Measurements from ENCODE around the gene ZFP91.

Gene ZFP91

DNA sequence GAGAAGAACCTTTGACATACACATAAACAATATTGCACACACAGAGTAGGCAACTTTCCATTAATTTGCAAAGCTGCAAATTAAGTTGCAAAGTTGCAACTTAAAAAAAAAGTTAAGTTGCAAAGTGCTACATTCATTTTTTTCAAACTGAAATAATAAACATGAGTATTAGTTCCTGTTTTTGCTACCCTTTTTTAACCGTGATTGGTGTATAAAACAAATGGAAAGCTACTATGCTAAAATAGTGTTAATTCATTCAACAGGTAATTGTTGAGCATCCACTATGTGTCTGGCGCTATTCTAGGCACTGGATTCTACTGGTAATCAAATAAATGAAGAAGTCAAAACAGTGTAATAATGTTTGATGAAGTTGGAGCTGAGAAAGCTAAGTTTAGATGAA, 8.1 kb downstream of the ZFP91 start:
- DNase-seq = no peak

DNA sequence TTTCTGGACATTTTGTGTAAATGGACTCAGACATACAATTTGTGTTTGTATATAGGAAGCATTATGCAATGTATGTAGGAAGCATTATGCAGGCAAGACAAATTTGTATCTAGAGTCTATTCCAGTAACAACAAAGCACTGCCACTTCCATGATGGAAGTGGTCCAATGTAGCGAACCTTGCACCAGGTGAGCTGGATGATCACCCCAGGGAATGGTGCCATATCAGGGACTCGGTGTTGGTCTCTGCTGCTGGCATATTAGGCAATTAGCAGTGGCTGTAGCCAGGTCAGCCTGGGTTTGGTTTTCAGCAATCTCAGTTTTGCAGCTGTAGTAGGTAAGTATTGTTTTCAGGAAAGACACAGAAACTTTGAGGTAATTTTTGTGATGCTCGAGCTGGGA, 12.8 kb downstream of the ZFP91 start:
- no peak for DNase-seq

DNA sequence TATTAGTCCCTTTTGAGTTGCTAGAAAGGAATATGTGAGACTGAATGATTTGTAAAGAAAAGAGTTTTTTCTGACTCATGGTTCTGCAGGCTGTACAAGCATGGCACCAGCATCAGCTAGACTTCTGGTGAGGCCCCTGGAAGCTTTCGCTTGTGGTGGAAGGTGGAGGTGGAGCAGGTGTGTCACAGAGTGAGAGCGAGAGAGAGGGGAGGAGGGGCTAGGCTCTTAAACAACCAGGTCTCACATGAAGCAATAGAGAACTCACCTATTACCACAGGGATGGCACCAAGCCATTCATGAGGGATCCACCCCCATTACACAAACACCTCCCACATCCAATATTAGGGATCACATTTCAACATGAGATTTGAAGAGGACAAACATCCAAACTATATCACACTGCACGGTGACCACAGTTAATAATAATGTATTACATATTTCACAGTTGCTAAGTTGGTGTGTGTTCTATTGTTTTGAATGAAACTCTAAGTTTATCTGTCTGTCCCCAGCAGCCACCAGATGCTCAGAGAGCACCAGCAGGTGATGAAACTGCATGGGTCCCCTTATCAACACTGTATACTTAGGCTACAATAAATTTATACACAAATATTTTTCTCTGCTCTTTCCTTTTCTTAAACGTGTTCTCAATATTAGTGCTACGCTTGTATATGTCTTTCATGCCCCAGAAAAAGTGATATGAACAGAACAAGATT, 14.1 kb downstream of the ZFP91 start:
- DNase-seq = peak; percentile 70

DNA sequence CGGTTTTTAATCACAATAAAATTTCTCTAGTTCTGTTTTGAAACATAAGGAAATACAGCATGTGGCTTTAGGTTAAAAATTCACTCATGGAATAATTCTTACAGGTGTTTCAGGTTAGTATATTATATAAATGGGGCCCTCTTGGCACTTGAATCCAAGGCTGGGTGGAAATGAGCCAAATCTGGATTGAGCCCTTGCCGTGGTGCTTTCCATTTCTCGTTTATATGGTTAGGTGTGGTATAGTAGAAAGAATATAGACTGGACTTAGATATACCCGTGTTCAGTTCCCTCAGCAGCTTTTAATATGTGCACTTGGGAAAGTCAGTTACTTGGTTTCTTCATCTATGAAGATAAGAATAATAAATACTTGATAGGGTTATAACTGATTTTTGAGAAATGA, 16.0 kb downstream of the ZFP91 start:
- no peak for DNase-seq

DNA sequence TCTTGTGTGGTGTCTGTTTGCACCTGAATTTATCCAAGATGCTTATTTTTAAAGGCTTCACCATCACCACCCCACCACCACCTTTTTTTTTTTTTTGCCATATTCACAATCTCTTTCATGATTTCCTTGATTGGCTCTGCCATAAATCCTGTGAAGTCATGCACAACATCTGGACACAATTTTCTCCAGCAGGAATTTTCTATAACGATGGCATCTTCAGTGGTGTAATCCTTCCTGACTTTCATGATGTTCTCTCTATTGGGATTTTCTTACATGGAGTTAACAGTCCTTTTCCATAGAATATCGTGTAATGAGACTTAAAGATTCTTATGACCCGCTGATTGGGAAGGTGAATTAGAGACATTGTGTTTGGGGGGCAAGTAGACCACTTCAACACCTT, 17.8 kb downstream of the ZFP91 start:
- no peak for DNase-seq

DNA sequence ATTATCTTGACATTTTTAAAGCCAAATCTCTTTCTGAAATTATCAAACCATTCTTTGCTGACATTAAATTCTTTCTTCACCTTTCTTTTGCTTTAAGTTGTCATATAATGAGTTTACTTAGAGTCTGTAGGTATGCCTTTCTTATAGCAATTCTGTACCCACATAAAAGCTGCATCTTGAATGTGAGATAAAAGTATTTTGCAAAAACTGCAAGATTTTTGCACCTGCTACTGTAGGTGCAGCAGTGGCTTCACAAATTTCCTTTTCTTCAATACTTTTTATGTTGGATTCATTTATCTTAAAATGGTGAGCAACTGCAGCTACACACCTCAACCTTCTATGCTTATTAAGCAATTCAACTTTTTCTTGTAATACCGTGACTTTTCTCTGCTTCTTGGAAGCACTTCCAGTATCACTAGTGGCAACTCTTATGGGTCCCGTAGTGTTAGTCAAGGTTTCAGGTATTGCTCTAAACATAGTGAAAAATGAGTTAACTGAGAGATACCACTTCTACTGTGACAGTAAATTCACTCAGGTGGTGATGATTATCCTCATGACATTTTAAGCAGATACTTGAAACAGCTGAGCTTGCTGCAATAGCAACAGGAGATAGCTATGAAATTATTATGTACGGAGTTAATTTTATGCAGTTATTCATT, 18.8 kb downstream of the ZFP91 start:
- DNase-seq = no peak

DNA sequence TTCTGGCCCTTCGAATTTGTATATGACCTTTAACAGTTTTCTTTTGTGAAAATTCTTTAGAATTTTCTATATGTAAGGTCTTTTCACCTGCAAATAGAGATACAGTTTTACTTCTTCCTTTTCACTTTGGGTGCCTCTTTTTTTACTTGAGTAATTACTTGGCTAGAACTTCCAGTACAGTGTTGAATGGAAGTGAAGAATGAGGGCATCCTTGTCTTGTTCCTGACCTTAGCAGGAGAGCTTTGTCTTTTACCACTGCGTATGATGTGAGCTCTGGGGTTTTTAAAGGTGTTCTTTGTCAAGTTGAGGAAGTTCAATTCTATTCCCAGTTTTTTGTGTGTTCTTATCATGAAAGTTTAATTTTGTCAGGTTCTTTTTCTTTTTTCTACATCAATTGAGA, 21.6 kb downstream of the ZFP91 start:
- no peak for DNase-seq

DNA sequence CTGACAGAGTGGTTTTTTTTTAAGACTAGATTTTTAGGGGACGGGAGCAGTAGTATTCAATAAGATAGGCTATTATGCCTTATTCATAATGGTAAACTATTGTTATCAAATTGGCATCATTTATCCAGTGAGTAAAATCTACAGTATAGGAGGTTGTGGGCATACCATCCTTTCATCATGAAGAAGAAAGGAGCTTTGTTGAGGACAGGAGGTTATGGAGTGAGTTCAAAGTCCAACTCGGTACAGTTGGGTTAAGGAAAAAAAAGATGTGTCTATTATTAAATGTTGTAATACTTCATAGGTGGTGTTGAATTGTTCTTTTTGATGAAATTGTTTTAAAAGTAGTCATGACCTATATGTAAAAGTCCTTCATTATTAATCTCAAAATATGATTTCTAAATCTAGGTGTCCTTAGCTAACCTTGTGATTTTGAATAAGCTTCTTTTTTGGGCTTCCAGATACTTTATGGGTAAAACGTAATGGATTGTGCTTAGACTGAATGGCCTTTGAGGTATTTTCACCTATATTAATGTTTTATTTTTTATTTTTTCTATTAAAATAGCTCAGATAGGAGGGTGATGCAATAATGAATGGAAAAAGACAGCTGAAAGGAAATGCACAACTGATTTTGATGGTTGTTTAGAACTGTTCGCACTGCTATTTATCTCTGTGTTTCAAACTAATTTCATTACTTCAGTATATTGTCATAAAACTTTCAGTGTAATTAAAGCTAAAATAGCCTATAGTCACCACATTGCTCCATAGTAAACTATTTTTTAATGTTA, 28.3 kb downstream of the ZFP91 start:
- no peak for DNase-seq

DNA sequence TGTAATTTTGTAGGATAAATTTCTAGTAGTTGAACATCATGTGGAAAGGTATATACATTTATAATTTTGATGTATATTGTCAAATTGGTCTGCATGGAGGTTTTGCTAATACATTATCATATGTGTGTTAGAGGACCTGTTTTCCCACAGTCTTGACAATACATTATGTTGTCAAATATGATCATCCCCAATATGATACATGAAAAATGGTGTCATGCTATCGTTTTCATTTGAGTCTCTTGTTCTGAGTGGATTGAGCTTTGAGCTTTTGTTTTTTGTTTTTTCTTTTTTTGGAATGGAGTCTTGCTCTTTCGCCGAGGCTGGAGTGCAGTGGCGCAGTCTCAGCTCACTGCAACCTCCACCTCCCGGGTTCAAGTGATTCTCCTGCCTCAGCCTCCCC, 29.5 kb downstream of the ZFP91 start:
- DNase-seq = no peak

DNA sequence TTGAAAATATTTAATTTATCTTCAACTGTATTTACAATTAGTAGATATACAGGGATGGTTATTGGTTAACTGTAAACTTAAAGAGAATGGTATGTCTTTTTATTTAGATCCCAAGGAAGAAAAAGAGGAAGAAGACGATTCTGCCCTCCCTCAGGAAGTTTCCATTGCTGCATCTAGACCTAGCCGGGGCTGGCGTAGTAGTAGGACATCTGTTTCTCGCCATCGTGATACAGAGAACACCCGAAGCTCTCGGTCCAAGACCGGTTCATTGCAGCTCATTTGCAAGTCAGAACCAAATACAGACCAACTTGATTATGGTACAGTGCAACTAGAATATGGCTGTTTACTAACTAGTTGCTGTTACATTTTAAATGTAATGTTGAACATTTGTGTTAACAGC, 30.9 kb downstream of the ZFP91 start:
- no peak for DNase-seq

DNA sequence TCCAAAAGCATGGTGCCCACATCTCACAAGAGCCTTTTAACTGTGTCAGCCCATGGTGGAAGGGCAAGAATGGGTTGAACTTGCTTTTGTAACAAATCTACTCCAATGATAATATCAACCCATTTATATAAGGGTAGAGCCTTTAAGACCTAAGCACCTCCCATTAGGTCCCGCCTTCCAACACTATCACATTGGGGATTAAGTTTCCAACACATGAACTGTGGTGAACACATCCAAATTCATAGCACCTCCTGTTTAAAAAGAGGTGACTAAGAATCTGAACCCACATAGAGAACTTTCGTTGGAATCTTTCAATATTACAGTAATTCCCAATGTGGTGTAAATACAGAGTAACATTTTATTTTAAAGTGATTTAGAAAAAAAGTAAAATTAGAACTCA, 34.4 kb downstream of the ZFP91 start:
- peak; percentile 36 for DNase-seq

DNA sequence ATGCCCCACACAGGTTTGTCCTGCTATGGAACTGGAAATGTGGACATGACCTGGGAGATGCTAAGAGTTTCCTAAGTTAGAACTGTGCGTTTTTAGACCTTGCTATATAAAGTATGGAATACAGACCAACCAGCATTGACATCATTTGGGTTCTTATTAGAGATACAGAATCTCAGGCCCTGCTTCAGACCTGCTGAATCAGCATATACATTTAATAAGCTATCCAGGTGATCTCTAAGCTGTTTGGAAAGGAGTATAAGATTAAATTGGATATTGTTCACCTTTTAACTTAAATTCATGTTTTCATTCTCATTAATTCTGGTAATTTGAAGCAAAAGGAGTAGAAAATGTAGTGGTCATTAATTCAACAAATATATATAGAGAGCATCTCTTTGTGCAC, 36.7 kb downstream of the ZFP91 start:
- no peak for DNase-seq

DNA sequence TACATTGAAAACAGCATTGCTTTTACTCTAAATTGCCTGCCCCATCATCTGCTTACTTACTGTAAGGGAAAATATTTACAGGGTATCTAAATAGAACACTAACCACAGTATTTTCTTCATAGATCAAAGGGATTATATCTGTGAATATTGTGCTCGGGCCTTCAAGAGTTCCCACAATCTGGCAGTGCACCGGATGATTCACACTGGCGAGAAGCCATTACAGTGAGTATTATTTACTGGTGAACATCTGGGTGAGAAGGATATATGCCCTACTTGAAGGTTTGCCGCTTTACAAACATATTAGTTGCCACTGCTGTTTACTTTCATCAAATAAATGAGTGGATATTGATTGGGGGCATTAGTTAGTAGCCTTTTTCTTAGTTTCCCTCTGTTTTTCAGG, 37.7 kb downstream of the ZFP91 start:
- DNase-seq = no peak

DNA sequence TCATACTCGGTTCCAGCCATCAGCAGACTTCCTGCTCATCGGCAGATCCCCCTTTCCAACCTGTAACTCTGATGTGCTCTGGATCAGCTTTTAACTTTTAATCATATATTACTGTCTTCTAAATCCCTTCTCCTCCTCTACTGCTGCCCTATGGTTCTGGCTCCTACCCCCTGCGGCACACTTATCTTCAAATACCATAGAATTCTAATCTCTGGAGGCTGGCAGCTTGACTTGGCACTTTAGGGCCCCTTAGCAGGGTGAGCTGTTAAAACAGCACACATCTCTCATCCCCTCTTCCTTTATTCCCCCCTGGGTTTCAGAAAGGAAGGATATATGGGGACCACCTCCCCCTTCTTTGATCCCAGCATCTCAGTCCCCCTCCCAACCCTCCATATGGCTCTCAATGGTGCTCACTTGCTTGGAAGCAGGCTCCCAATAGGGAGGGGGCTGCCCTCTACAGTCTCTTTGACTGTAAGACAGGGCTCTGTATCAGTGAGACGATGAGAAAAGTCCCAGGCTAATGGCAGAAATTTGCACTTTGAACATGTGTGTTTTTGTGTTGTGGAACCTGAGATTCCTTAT, 39.2 kb downstream of the ZFP91 start:
- DNase-seq = no peak

DNA sequence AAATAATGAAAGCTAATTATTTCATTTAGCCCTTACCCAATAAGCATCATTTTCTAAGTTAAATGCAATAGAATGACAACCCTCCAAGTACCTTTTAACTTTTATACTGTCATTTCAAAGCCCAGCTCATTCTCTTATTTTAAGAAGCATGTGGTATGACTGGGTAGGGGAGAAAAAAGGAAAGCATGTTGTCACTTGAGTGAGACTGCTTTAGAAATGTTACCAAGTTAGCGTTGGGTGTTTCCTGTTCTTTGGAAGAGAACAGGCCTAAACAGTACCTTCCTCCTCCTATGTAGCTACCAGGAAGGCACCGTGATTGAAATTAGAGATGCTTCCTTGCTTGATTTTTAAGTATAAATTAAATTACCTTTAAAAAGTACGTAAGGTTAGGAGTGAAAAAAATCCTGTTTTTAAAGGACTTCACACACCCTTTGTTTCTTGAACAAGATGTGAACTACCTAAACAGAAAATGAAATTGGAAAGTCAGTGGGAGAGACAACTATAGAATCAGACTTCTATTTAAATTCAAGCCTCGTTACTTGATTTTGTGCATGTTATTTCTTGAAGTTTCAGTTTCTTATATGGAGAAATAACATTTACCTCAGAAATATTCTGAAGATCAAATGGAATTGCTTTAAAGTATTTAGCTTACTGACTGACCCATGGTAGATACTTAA, 42.9 kb downstream of the ZFP91 start:
- no peak for DNase-seq

DNA sequence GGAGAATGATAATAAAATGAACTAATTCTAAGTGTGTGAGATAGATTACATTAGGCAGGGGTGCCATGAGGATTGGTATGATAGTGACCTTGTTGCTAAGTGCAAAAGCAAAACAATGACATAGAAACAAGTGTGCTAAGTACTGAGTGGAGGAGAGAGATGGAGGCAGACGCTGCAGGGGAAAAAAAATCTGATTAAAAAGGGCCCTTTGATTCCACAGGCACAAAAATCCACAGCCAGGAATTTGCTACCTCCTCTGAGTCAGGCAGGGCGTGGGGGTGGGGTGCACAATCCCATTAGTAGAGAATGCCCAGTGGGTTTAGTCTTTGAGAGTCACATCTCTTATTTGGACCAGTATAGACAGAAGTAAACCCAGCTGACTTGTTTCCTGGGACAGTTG, 43.5 kb downstream of the ZFP91 start, which contains the start of gene CNTF:
Gene CNTF (plus strand): TSS at position 322 of the 400 bp plus-strand sequence. CDS start 88 bp downstream, outside the sequence.
- DNase-seq = no peak

DNA sequence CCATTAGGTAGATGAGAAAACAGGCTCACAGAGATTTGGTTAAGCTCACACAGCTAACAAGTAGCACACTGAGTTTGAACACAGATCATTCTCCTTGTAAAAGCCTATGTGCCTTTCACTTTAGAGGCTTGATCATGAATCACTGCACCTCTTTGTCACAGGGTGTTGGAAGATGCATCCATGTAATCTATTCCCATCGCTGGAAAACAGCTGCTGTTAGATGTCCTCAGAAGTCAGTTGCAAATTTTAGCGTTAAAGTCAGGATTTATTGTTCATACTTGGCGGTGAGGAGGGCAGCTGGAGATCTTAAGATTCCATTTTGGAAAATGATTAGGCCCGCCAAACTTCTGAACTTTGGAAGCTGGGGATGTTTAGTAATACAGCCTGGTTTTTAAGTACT, 46.2 kb downstream of the ZFP91 start:
- no peak for DNase-seq

DNA sequence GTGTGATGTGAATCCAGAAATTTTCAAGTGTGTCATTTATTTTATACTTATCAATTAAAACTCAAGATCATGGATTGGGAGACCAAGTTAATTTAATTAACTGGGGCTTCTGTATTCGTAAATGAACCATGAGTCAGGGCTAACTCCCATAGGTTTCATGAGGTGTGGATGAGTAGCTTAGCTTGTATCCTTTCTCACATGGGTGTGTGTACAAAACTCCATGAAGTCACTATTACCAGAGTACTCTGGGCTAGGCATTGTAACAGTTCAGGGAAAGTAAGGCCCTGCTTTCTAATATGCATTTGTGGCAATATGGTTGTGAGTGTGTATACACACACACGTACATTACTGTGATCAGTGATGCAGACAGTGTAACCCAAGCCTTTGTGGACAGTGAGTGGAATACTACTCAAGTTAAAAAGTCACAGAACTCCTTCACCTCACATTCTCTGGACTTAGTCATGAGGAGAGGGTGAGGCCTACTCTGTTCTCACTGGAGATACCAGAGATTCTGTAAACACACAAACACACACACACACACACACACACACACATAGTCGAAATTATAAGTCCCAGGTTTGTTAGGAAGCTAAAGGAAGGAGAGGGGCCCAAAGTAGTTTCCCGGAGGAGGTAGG, 47.1 kb downstream of the ZFP91 start:
- DNase-seq = no peak

DNA sequence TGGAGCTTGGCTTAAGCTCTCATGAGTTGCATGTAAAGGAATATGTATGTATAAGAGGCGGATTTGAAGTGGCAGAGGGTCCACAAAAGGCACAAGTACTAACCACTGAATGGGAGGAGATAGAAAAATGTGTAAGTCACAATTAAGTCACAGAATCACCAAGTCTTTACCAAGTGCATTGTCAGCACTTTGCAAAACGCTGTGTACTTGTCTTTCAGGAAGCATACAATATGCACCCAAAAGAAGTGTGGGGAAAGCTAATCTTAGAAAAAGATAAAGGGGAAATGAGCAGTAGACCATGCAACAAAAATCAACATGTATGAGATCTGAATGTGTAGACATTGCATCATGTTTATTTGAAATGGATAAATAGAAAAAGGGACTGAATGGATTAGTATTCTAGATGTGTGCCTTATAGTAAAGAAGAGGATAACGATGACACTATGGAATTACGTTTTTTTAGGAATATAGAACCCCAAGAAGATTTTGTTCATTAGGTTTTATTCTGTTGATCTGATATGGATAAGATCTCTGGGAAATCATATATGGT, 48.1 kb downstream of the ZFP91 start:
- no peak for DNase-seq

DNA sequence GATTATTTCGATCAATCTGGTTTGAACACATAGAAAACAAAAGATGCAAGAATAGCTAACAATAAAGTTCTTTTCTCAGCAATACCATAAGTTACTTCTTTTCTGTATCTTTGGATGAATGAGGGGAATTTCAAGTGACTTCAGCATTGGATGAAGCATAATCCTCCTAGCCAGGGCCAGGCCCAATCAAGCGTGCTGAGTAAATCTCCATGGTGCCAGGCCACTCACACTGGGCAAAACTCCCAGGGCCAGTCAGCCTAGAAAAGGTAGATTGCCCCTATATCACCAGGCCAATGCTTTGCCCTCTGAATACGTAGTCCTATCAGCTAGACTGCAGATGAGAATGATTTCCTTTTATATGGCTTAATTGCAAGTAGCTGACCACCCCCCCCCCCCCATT, 49.6 kb downstream of the ZFP91 start:
- no peak for DNase-seq

DNA sequence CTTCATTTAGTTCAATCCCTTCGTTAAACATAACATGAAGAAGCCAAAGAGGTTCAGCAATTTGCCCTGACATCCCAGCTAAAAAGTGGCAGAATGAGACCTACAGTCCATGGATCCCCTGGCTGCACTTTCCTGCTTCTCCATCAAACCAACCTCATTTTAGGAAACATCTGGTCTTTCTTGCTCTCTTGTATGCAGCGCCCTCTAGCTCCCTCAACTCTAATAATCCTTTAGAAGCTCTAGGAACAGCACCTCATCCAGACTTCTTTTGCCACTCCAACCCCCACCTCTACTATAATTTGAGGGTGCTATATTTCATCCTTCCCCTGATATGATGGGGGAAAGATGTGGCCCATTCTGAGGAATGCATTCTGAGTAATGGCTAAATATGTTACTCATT, 51.0 kb downstream of the ZFP91 start:
- peak; percentile 12 for DNase-seq

DNA sequence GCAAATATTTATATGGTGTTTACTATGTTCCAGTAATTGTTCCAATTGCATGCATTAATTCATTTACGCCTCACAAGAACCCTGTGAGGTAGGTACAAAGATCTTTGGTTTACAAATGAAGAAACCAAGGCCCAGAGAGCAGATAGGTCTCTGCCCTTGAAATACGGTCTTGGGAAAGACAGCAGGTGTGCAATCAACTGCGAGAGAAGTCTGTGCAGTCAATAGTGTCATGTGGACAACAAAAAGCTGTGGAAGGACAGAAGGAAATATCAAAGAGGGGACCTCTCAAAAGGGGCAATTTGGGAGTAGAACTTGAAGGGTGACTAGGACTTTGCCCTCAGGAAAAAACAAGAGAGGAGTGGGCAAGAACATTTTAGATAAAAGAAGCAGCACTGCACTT, 52.5 kb downstream of the ZFP91 start:
- DNase-seq = no peak

Measured in stimulated activated CD4-positive, alpha-beta T cell treated with anti-CD3 and anti-CD28 coated beads, Interleukin-15, amount 100 ng/mL, for 24 hours (primary cell).